Measurements from ENCODE around the gene EPHB2. TPM values are rescaled to one million over a fixed set of nuclear protein-coding genes. Genes with fewer than 3 reads are reported as not detected.

Gene EPHB2
- total RNA-seq, 1 donor from 2014 or later: 62.0 TPM

GRCh38 chr1:22877112-22877915 lies 166.7 kb downstream of the EPHB2 start:
- no peak for DNase-seq (ENCODE audit: low read depth, low spot score)

- no peak for DNase-seq (ENCODE audit: low read depth, low spot score)
Observed at GRCh38 chr1:22877980-22878379, 167.3 kb downstream of the EPHB2 start.

- no peak for DNase-seq (ENCODE audit: low read depth, low spot score)
Observed at GRCh38 chr1:22878626-22879025, 168.0 kb downstream of the EPHB2 start.

GRCh38 chr1:22879445-22879844 lies 168.8 kb downstream of the EPHB2 start:
- no peak for DNase-seq (ENCODE audit: low read depth, low spot score)

GRCh38 chr1:22880174-22880601 lies 169.5 kb downstream of the EPHB2 start:
- DNase-seq (ENCODE audit: low read depth, low spot score): no peak

GRCh38 chr1:22883406-22883805 lies 172.8 kb downstream of the EPHB2 start:
- no peak for DNase-seq (ENCODE audit: low read depth, low spot score)

- no peak for DNase-seq (ENCODE audit: low read depth, low spot score)
Observed at GRCh38 chr1:22884806-22885530, 174.3 kb downstream of the EPHB2 start.

GRCh38 chr1:22886211-22886610 lies 175.6 kb downstream of the EPHB2 start:
- no peak for DNase-seq (ENCODE audit: low read depth, low spot score)

GRCh38 chr1:22887491-22887890 lies 176.9 kb downstream of the EPHB2 start:
- DNase-seq (ENCODE audit: low read depth, low spot score): no peak

GRCh38 chr1:22888320-22889075 lies 177.9 kb downstream of the EPHB2 start:
- peak; percentile 64 for DNase-seq (ENCODE audit: low read depth, low spot score)

- DNase-seq (ENCODE audit: low read depth, low spot score): peak; percentile 37
Observed at GRCh38 chr1:22889213-22889827, 178.7 kb downstream of the EPHB2 start.

- DNase-seq (ENCODE audit: low read depth, low spot score): no peak
Observed at GRCh38 chr1:22892789-22893188, 182.2 kb downstream of the EPHB2 start.

GRCh38 chr1:22893292-22893691 lies 182.7 kb downstream of the EPHB2 start:
- no peak for DNase-seq (ENCODE audit: low read depth, low spot score)

- DNase-seq (ENCODE audit: low read depth, low spot score): no peak
Observed at GRCh38 chr1:22895357-22895756, 184.7 kb downstream of the EPHB2 start.

GRCh38 chr1:22896184-22896583 lies 185.5 kb downstream of the EPHB2 start:
- DNase-seq (ENCODE audit: low read depth, low spot score): no peak

- DNase-seq (ENCODE audit: low read depth, low spot score): no peak
Observed at GRCh38 chr1:22900451-22900850, 189.8 kb downstream of the EPHB2 start.

- no peak for DNase-seq (ENCODE audit: low read depth, low spot score)
Observed at GRCh38 chr1:22903113-22903512, 192.5 kb downstream of the EPHB2 start.

- no peak for DNase-seq (ENCODE audit: low read depth, low spot score)
Observed at GRCh38 chr1:22906968-22907367, 196.3 kb downstream of the EPHB2 start.

GRCh38 chr1:22907528-22907927 lies 196.9 kb downstream of the EPHB2 start:
- DNase-seq (ENCODE audit: low read depth, low spot score): no peak

- DNase-seq (ENCODE audit: low read depth, low spot score): no peak
Observed at GRCh38 chr1:22908880-22909426, 198.3 kb downstream of the EPHB2 start.

- DNase-seq (ENCODE audit: low read depth, low spot score): no peak
Observed at GRCh38 chr1:22910286-22910685, 199.6 kb downstream of the EPHB2 start.
